Hepatocyte (in vitro differentiated cells): Measurements from ENCODE around the gene SASS6.

Experiments used
- CTCF ChIP-seq: fragments of 200-600 bp; sonication (generic); IDR thresholded peaks from 2 replicates; pipeline ENCODE4 v1.5.1; 2016; ENCODE audit warnings: antibody characterized with exemption, mild to moderate bottlenecking; ENCODE audit not compliant: poor library complexity
- EZH2 ChIP-seq: fragments of 200-600 bp; sonication (generic); IDR thresholded peaks from 2 replicates; pipeline ENCODE4 v1.6.1; 2016; ENCODE audit warnings: antibody characterized with exemption, mild to moderate bottlenecking, borderline replicate concordance

GRCh38 chr1:100039591-100039990, 93.1 kb downstream of the SASS6 start:
- TF ChIP-seq CTCF (no peak), EZH2 (no peak)
